GM12891 (cell line): ENCODE data around the gene PLCB1.
"Not testable (repeated sequence)": the region's sequence is repeated elsewhere in the genome, so short reads cannot be mapped to it uniquely, and the experiment has no call there.

Source experiments
- DNase-seq: peaks from one replicate; pipeline ENCODE4 v3.0.0; 2011; ENCODE audit warnings: low spot score; ENCODE audit not compliant: insufficient read length
- FAIRE-seq: peaks from 2 replicates; lab custom pipeline; 2011; peaks lifted over from hg19 to GRCh38; lab: Jason Lieb, UNC
- PAX5 ChIP-seq: IDR thresholded peaks from 2 replicates; pipeline ENCODE4 v1.6.1; 2011; ENCODE audit warnings: low read length, moderate library complexity, mild to moderate bottlenecking; ENCODE audit not compliant: insufficient read depth, severe bottlenecking
- POLR2A ChIP-seq: IDR thresholded peaks from 2 replicates; pipeline ENCODE4 v1.6.1; 2011; ENCODE audit warnings: low read depth, low read length, control low read depth
- POLR2AphosphoS5 ChIP-seq: IDR thresholded peaks from 2 replicates; pipeline ENCODE4 v1.6.1; 2011; ENCODE audit warnings: low read depth, low read length, control low read depth
- POU2F2 ChIP-seq: IDR thresholded peaks from 2 replicates; pipeline ENCODE4 v1.6.1; 2011; ENCODE audit warnings: low read depth, mild to moderate bottlenecking, control low read depth, low read length, moderate library complexity
- SPI1 ChIP-seq: IDR thresholded peaks from 2 replicates; pipeline ENCODE4 v1.6.1; 2011; ENCODE audit warnings: low read depth, low read length, control low read depth
- TAF1 ChIP-seq: IDR thresholded peaks from 2 replicates; pipeline ENCODE4 v1.6.1; 2011; ENCODE audit warnings: low read depth, low read length, control low read depth

The PLCB1 gene

GRCh38 chr20:8434326-8434876 is 302.3 kb downstream of the PLCB1 start:
- DNase-seq (no peak), FAIRE-seq (no peak)
- TF ChIP-seq POLR2A: no peak
- TF ChIP-seq POLR2AphosphoS5: no peak
- no peak for TF ChIP-seq SPI1
- TF ChIP-seq TAF1: no peak
- TF ChIP-seq POU2F2: no peak
- no peak for TF ChIP-seq PAX5

DNA sequence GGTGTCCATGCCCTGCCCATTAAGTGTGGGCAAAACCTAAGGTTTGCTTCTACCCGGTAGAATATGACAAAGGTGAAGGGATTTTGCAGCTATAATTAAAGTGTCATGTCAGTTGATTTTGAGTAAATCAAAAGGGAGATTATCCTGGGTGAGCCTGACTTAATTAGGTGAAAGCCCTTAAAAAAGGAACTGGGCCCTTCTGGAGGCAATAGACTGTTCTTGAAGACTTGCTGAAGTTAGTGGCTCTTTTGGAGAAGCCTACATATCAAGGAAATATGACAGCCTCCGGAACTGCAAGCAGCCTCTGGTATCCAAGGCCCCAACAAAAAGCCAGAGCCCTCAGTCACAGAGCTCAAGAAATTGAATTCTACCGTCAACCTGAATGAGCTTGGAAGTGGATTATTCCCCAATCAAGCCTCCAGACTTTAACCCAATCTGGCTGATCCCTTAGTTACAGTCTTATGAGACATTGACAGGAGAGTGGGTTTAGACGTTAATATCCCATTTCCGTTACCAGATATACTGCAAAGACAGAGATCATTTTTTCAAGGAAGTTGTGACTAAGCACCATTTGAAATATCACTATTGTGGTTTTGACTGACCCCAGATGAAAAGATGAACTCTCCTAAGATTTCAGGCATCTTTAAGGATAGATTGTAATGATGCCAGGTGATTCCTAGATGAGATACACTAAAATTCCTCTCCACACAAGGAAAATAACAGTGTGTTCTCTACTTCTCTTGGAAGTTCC is 303.4 kb downstream of the PLCB1 start:
- DNase-seq: no peak
- FAIRE-seq: no peak
- TF ChIP-seq POLR2A (no peak), TAF1 (no peak), SPI1 (no peak), POLR2AphosphoS5 (no peak), POU2F2 (no peak), PAX5 (no peak)

DNA sequence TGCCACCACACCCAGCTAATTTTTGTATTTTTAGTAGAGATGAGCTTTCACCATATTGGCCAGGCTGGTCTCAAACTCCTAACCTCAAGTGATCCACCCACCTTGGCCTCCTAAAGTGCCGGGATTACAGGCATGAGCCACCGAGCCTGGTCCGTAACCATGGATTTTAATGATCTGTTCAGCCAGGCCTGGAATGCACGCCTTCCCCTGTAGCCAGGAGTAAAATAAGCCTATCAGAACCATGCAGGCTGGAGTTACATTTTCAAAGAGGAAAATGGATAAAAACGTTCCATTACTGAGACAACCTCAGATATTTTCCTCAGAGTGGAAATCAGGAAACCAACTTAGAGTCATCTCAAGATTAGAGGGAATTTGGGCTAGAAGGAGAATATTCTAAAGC is 304.9 kb downstream of the PLCB1 start:
- DNase-seq, FAIRE-seq: not testable (repeated sequence)

GRCh38 chr20:8438748-8439147 is 306.7 kb downstream of the PLCB1 start:
- no peak for FAIRE-seq
- no peak for TF ChIP-seq PAX5
- TF ChIP-seq TAF1: no peak
- TF ChIP-seq SPI1: no peak
- no peak for DNase-seq

- no peak for TF ChIP-seq TAF1
- DNase-seq: no peak
- FAIRE-seq: no peak
Measured at GRCh38 chr20:8443464-8444072, 311.5 kb downstream of the PLCB1 start.

DNA sequence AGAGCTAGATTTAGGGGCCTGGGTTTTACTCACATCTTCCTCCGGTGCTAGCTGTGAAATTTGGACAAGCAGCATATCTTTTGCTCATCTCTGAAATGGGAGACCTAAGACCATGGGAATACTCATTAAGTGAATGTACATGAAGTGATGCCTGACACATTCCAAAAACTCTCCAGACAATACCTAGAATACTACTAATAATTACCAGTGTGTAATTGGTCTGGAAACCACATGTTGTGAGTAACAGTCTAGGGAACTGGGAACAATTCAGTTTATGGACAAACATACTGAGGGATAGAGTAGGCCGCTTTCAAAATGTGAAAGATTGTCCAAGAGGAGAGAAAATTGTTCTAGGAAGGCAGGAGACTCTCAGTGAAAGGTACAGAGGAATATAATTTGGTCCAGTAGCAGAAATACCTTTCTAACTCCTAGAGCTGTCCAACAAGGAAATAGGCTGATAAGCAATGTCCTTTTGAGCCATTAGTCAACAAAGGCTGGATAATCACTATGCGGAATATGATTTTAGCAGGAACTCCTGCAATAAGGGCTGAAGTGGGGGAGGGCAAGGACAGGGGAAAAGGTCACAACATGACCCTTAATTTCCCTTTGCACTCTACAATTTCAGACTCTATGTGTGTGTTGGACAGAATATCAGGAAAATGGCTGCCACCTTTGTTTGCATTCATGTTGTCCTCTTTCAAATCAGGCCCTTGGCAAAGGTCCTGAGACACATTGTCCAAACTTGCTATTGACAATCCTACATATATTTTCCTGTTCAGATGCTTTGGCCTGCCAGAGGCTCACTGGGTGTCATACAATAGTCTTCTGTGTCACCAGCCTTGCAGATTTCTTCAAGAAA is 315.4 kb downstream of the PLCB1 start:
- no peak for TF ChIP-seq POLR2AphosphoS5
- TF ChIP-seq POU2F2: no peak
- no peak for TF ChIP-seq PAX5
- no peak for TF ChIP-seq SPI1
- TF ChIP-seq POLR2A: no peak
- no peak for TF ChIP-seq TAF1
- DNase-seq: no peak
- FAIRE-seq: no peak

DNA sequence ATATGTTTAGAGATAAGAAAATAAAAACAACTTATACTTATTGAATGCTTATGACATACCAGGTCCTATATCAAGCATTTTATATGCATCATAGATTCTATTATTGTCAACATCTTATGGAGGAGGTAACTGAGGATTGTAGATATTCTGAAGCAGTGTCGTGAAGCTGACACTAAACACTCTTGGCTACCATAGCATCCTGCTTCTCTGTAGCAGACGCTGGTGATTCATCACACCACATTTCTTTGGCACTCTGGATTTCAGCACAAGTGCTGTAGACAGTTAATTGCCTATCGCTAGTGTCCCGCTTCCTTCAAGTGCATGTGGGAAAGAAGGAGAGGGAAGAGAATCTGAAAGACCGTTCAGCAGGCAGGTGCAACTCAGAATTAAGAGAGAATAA is 317.1 kb downstream of the PLCB1 start:
- TF ChIP-seq POLR2A (no peak), PAX5 (no peak), TAF1 (no peak), POLR2AphosphoS5 (no peak), SPI1 (no peak), POU2F2 (no peak)
- DNase-seq: no peak
- no peak for FAIRE-seq

DNA sequence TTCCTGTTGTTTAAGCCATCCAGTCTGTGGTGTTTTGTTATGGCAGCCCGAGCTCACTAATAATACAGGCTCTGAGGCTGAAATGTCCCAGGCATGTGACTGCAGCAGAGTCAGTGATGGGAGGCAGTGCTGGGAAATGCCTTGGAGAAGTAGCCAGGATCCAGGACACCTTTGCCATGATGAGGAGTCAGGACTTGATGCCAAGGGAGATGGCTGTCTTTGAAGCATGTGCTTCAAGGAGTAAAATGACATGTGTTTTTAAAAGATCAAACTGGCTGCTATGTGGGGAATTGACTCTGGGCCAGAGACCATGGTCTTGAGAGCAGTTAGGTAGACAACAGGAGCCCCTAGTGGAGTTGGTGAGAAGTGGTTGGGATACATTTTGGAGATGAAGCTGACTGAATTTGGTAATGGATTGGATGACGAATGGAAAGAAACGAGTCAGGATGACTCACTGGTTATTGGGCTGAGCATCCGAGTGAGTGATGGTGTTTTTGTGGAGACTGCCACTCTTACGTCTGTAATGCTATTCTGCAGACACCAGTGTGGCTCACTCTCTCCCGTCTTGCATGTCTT is 322.2 kb downstream of the PLCB1 start:
- DNase-seq: peak; percentile 3
- FAIRE-seq: no peak

DNA sequence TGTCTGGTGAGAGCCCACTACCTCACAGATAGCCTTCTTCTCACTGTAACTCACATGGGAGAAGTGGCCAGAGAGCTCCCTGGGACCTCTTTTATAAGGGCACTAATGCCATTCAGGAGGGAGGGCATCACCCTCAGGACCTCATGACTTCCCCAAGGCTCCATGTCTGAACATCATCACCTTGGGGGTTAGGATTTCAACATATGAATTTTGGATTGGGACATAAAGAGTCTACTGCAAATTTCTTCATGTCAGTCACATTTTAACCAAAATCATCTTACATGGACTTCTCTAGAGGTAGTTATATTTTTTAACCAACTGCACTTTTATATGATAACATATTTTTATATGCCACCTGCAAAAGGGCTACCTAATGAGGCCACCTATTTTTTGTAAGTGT is 324.7 kb downstream of the PLCB1 start:
- TF ChIP-seq POLR2A: no peak
- no peak for TF ChIP-seq POU2F2
- TF ChIP-seq PAX5: no peak
- TF ChIP-seq TAF1: no peak
- TF ChIP-seq SPI1: no peak
- TF ChIP-seq POLR2AphosphoS5: no peak
- DNase-seq (no peak), FAIRE-seq (no peak)

More for the DNA sequence above, 322.2 kb downstream of the PLCB1 start:
- TF ChIP-seq PAX5 (no peak), SPI1 (no peak), POLR2A (no peak), TAF1 (no peak), POLR2AphosphoS5 (no peak), POU2F2 (no peak)

- TF ChIP-seq SPI1 (no peak), POLR2A (no peak), TAF1 (no peak), POLR2AphosphoS5 (no peak), POU2F2 (no peak), PAX5 (no peak)
- no peak for FAIRE-seq
- DNase-seq: no peak
Measured at GRCh38 chr20:8457978-8458377, 325.9 kb downstream of the PLCB1 start.
